Measurements from ENCODE around the gene GLG1.
"Not testable (repeated sequence)": the region's sequence is repeated elsewhere in the genome, so short reads cannot be mapped to it uniquely, and the experiment has no call there.

GLG1 gene

GRCh38 chr16:74574146-74574545, 32.8 kb downstream of the GLG1 start:
- no peak for DNase-seq

- DNase-seq, result no peak
Observed at GRCh38 chr16:74573622-74574021, 33.3 kb downstream of the GLG1 start.

- no peak for DNase-seq
Observed at GRCh38 chr16:74570412-74571301, 36.3 kb downstream of the GLG1 start.

GRCh38 chr16:74568961-74569631, 37.8 kb downstream of the GLG1 start:
- DNase-seq, result peak; percentile 26

- no peak for DNase-seq
Observed at GRCh38 chr16:74567901-74568300, 39.0 kb downstream of the GLG1 start.

GRCh38 chr16:74565378-74565777, 41.5 kb downstream of the GLG1 start:
- DNase-seq, result no peak

- no peak for DNase-seq
Observed at GRCh38 chr16:74564451-74564984, 42.4 kb downstream of the GLG1 start.

- no peak for DNase-seq
Observed at GRCh38 chr16:74563828-74564263, 43.1 kb downstream of the GLG1 start.

GRCh38 chr16:74562117-74562516, 44.8 kb downstream of the GLG1 start:
- no peak for DNase-seq

GRCh38 chr16:74561626-74562025, 45.3 kb downstream of the GLG1 start:
- peak; percentile 14 for DNase-seq

GRCh38 chr16:74560912-74561311, 46.0 kb downstream of the GLG1 start:
- DNase-seq, result no peak

- DNase-seq, result no peak
Observed at GRCh38 chr16:74558873-74559272, 48.0 kb downstream of the GLG1 start.

- DNase-seq, result no peak
Observed at GRCh38 chr16:74557275-74557674, 49.6 kb downstream of the GLG1 start.

GRCh38 chr16:74556375-74556922, 50.5 kb downstream of the GLG1 start:
- DNase-seq, result peak; percentile 21

- DNase-seq, result not testable (repeated sequence)
Observed at GRCh38 chr16:74552357-74552756, 54.6 kb downstream of the GLG1 start.

GRCh38 chr16:74550227-74551019, 56.5 kb downstream of the GLG1 start:
- DNase-seq, result not testable (repeated sequence)

GRCh38 chr16:74546112-74546511, 60.8 kb downstream of the GLG1 start:
- DNase-seq, result not testable (repeated sequence)

- not testable (repeated sequence) for DNase-seq
Observed at GRCh38 chr16:74542911-74543578, 63.9 kb downstream of the GLG1 start.

GRCh38 chr16:74540663-74541062, 66.3 kb downstream of the GLG1 start:
- not testable (repeated sequence) for DNase-seq

- DNase-seq, result not testable (repeated sequence)
Observed at GRCh38 chr16:74538801-74539200, 68.1 kb downstream of the GLG1 start.

- DNase-seq, result not testable (repeated sequence)
Observed at GRCh38 chr16:74537746-74538145, 69.2 kb downstream of the GLG1 start.

GRCh38 chr16:74534650-74535049, 72.3 kb downstream of the GLG1 start:
- peak; percentile 60 for DNase-seq
